ENCODE measurements around the gene TRRAP.

GRCh38 chr7:98874942-98875341, 3.4 kb upstream of the TRRAP start:
- TF ChIP-seq CTCF (IDR thresholded peaks at IDR 0.05) (no peak), POLR2A (IDR thresholded peaks at IDR 0.05) (no peak)
